ENCODE data around the gene P4HB. TPM values are rescaled to one million over a fixed set of nuclear protein-coding genes. Genes with fewer than 3 reads are reported as not detected.
A peak's percentile ranks its signal among the peaks of the same experiment; 100 is the strongest.

The P4HB gene
- total and polyA plus RNA-seq, 10 of the 15 experiments (the other 5 are each of a cell fraction or from before 2014, with no cell fraction given): 4.7 to 549 (median 361) TPM

DNA sequence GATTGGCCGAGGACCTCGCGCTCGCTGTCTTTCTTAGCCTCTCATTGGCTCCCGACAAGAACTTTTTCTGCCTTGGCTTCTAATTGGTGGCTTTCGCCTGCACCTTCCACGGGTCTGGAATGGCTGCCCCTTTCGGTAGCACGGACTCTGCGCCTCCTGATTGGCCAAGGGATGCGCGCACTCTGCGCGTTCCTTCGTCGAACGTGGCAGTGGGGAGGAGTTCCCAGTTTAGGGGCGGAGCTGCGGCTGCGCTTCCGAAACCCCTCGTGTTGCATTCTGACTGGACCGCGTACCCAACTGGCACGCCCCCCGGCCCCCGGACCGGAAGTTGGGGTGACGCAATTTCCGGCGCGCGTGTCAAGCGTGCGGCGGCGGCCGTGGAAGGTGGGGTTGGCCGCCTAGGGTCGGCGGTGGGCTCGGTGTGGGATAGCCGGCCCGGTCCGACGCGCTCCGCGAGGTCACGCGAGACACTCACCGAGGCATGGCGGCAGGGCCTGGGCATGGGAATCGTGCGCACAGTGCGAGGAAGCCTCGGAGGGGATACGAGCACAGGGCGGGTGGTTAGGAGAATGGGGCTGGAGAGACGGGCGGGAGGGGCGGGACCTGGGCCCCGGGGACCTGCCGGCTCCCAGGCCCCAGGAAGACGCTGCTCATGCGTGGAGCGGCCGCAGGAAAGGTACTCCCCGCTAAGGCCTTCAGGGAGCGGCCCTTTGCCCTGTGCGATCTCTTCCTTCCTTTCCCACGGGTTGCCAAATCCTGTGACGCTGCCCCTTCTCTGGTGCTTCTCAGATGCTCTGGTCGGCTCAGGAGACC is 627 bp upstream of the P4HB start (continued):
- TF ChIP-seq YBX1 (IDR thresholded peaks at IDR 0.05): no peak
- no peak for TF ChIP-seq REST (IDR thresholded peaks at IDR 0.05; ENCODE audit: low read depth, low read length)
- TF ChIP-seq NR2C1 (IDR thresholded peaks at IDR 0.05): no peak
- TF ChIP-seq, protein P1, sequence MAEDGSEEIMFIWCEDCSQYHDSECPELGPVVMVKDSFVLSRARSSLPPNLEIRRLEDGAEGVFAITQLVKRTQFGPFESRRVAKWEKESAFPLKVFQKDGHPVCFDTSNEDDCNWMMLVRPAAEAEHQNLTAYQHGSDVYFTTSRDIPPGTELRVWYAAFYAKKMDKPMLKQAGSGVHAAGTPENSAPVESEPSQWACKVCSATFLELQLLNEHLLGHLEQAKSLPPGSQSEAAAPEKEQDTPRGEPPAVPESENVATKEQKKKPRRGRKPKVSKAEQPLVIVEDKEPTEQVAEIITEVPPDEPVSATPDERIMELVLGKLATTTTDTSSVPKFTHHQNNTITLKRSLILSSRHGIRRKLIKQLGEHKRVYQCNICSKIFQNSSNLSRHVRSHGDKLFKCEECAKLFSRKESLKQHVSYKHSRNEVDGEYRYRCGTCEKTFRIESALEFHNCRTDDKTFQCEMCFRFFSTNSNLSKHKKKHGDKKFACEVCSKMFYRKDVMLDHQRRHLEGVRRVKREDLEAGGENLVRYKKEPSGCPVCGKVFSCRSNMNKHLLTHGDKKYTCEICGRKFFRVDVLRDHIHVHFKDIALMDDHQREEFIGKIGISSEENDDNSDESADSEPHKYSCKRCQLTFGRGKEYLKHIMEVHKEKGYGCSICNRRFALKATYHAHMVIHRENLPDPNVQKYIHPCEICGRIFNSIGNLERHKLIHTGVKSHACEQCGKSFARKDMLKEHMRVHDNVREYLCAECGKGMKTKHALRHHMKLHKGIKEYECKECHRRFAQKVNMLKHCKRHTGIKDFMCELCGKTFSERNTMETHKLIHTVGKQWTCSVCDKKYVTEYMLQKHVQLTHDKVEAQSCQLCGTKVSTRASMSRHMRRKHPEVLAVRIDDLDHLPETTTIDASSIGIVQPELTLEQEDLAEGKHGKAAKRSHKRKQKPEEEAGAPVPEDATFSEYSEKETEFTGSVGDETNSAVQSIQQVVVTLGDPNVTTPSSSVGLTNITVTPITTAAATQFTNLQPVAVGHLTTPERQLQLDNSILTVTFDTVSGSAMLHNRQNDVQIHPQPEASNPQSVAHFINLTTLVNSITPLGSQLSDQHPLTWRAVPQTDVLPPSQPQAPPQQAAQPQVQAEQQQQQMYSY (CRISPR knock-in tag; IDR thresholded peaks at IDR 0.05): no peak
- peak; percentile 80; the same call in 1 of the 2 replicates for TF ChIP-seq TCF3 (IDR thresholded peaks at IDR 0.05; ENCODE audit: borderline replicate concordance, insufficient read depth, low read depth, low read length)
- TF ChIP-seq CEBPB (IDR thresholded peaks at IDR 0.05; ENCODE audit: borderline replicate concordance in 1 of 2, low read depth in 2 of 2, low read length in 2 of 2): peak in 1 of 2 experiments; percentile 64; a peak in 1 of 4 replicates
- TF ChIP-seq, protein P2, sequence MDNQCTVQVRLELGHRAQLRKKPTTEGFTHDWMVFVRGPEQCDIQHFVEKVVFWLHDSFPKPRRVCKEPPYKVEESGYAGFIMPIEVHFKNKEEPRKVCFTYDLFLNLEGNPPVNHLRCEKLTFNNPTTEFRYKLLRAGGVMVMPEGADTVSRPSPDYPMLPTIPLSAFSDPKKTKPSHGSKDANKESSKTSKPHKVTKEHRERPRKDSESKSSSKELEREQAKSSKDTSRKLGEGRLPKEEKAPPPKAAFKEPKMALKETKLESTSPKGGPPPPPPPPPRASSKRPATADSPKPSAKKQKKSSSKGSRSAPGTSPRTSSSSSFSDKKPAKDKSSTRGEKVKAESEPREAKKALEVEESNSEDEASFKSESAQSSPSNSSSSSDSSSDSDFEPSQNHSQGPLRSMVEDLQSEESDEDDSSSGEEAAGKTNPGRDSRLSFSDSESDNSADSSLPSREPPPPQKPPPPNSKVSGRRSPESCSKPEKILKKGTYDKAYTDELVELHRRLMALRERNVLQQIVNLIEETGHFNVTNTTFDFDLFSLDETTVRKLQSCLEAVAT (IDR thresholded peaks at IDR 0.05): no peak
- TF ChIP-seq EGR1 (IDR thresholded peaks at IDR 0.05; ENCODE audit: borderline replicate concordance in 1 of 2, low read depth in 2 of 2, low read length in 2 of 2): peak in 1 of 2 experiments; percentile 47; a peak in 1 of 3 replicates
- peak; percentile 44; the same call in 1 of the 2 replicates for TF ChIP-seq TCF12 (IDR thresholded peaks at IDR 0.05; ENCODE audit: low read depth, low read length)
- peak; percentile 75 for TF ChIP-seq POLR2AphosphoS5 (IDR thresholded peaks at IDR 0.05; ENCODE audit: low read length)
- TF ChIP-seq SPI1 (IDR thresholded peaks at IDR 0.05; ENCODE audit: borderline replicate concordance, insufficient read depth, low read depth, low read length): no peak
- TF ChIP-seq BMI1 (IDR thresholded peaks at IDR 0.05; ENCODE audit: borderline replicate concordance): no peak
- TF ChIP-seq RELA (IDR thresholded peaks at IDR 0.05; ENCODE audit: borderline replicate concordance, partially characterized antibody): peak; percentile 25
- TF ChIP-seq ELK1 (IDR thresholded peaks at IDR 0.05; ENCODE audit: low read depth, low read length): peak; percentile 95
- TF ChIP-seq ZNF207 (IDR thresholded peaks at IDR 0.05; ENCODE audit: borderline replicate concordance): no peak; the same call in 1 of the 2 replicates
- no peak for TF ChIP-seq ZBTB33 (IDR thresholded peaks at IDR 0.05)
